Panc1 (cell line): ENCODE results near the gene SLCO3A1.

ENCODE experiments used
- POLR2AphosphoS5 ChIP-seq: IDR thresholded peaks from 2 replicates; pipeline ENCODE4 v1.6.1; 2012; ENCODE audit warnings: mild to moderate bottlenecking, low read depth, low read length, moderate library complexity
- TF ChIP-seq, protein P1 (sequence below): fragments of 450-650 bp; IDR thresholded peaks from 2 replicates; pipeline ENCODE4 v1.5.1; 2017; ENCODE audit warnings: mild to moderate bottlenecking

DNA sequence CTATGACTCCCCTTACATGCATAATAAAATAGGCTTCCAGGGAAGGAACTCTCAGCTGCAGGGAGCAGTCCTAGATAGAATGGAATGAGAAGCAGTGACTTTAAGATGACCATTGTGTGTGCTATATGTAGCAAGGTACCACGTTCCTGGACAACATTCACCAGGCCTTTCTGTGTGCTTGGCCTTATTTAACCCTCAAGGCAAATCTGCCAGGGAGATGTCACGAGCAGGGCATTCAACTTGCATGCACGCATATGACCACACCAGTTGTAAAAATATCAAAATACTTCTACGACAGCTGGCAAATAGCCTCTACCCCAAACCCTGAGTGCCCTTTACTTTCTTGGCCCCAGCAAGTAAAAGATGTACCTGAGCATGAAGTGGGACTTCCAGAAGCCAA, 342.8 kb downstream of the SLCO3A1 start:
- TF ChIP-seq, protein P1, sequence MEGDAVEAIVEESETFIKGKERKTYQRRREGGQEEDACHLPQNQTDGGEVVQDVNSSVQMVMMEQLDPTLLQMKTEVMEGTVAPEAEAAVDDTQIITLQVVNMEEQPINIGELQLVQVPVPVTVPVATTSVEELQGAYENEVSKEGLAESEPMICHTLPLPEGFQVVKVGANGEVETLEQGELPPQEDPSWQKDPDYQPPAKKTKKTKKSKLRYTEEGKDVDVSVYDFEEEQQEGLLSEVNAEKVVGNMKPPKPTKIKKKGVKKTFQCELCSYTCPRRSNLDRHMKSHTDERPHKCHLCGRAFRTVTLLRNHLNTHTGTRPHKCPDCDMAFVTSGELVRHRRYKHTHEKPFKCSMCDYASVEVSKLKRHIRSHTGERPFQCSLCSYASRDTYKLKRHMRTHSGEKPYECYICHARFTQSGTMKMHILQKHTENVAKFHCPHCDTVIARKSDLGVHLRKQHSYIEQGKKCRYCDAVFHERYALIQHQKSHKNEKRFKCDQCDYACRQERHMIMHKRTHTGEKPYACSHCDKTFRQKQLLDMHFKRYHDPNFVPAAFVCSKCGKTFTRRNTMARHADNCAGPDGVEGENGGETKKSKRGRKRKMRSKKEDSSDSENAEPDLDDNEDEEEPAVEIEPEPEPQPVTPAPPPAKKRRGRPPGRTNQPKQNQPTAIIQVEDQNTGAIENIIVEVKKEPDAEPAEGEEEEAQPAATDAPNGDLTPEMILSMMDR = no peak
- no peak for TF ChIP-seq POLR2AphosphoS5
